ENCODE measurements around the gene DNAJB8. TPM values are rescaled to one million over a fixed set of nuclear protein-coding genes. Genes with fewer than 3 reads are reported as not detected.

Gene DNAJB8
- total RNA-seq, 4 donors from 2014 or later, result not detected

DNA sequence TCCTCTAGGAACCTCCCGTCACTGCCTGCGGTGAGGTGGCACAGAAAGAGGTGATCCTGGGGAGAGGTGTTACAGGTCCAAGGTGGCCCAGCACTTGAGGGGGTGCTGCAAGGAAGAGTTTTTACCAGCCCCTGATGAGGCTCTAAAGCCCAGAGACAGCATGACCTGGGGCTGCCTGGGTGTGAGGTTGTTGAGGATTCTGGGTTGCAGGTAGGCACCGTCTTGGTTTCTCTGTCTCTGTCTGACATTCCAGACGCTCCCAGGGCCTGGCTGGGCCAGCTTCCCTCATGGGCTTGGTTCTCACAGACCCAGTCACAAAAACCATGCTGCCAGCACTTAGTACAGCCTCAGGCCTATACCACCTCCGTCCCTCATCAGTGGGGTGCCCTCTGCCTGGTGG is 31.1 kb downstream of the DNAJB8 start:
- DNase-seq (ENCODE audit: low spot score in 2 of 2), result no peak
- 77 to 90% methylated on average over 3 to 5 of the region's 5 CpGs for WGBS, 2 donors
- H3K27me3 ChIP-seq, result peaks cover 0 to 54% of the 10 kb centered on the region in 2 donors
- TF ChIP-seq, protein P1, sequence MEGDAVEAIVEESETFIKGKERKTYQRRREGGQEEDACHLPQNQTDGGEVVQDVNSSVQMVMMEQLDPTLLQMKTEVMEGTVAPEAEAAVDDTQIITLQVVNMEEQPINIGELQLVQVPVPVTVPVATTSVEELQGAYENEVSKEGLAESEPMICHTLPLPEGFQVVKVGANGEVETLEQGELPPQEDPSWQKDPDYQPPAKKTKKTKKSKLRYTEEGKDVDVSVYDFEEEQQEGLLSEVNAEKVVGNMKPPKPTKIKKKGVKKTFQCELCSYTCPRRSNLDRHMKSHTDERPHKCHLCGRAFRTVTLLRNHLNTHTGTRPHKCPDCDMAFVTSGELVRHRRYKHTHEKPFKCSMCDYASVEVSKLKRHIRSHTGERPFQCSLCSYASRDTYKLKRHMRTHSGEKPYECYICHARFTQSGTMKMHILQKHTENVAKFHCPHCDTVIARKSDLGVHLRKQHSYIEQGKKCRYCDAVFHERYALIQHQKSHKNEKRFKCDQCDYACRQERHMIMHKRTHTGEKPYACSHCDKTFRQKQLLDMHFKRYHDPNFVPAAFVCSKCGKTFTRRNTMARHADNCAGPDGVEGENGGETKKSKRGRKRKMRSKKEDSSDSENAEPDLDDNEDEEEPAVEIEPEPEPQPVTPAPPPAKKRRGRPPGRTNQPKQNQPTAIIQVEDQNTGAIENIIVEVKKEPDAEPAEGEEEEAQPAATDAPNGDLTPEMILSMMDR (IDR thresholded peaks at IDR 0.05), result no peak
- TF ChIP-seq EP300 (IDR thresholded peaks at IDR 0.05) (no peak), POLR2A (IDR thresholded peaks at IDR 0.05) (no peak)
- H3K27ac ChIP-seq, result no peak overlapping the region
- no peaks in the 10 kb centered on the region for H3K36me3 ChIP-seq
- no peaks in the 10 kb centered on the region for H3K9me3 ChIP-seq
- H3K4me3 ChIP-seq, result no peak overlapping the region
- peaks cover 0 to 17% (median 6%) of the 10 kb centered on the region in 4 donors for H3K4me1 ChIP-seq

DNA sequence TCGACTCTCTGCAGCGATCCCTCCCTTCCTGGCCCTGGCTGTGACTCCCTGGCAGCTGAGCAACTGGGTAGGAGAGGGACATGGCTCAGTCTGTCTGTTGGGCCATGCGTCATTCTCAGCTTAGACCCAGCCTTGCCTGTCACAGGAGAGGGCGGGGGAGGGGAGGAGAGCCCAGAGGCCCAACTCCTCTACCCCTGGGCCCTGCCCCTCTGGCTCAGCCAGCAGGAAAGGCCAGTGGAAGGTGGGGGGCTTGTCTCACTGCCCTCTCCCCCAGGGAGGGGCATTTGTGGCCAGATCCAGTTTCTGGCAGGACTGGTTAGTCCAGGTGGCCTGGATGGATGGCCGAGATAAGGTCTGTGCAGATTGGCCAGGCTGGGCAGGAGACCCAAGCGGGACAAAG is 31.6 kb downstream of the DNAJB8 start:
- H3K4me1 ChIP-seq, result peaks cover 0 to 17% (median 6%) of the 10 kb centered on the region in 4 donors
- WGBS, 2 donors, result 73 to 83% methylated on average over 4 to 5 of the region's 6 CpGs
- no peak for TF ChIP-seq POLR2A (IDR thresholded peaks at IDR 0.05)
- TF ChIP-seq EP300 (IDR thresholded peaks at IDR 0.05), result no peak
- TF ChIP-seq, protein P1 (IDR thresholded peaks at IDR 0.05), result no peak
- DNase-seq (ENCODE audit: low spot score in 2 of 2), result no peak
- H3K9me3 ChIP-seq, result no peaks in the 10 kb centered on the region
- no peak overlapping the region for H3K4me3 ChIP-seq
- H3K27ac ChIP-seq, result no peak overlapping the region
- H3K36me3 ChIP-seq, result no peaks in the 10 kb centered on the region
- peaks cover 0 to 58% of the 10 kb centered on the region in 2 donors for H3K27me3 ChIP-seq

GRCh38 chr3:128434524-128434923 is 32.2 kb downstream of the DNAJB8 start:
- Histone ChIP-seq H3K4me3 (no peak overlapping the region), H3K27me3 (peaks cover 0 to 58% of the 10 kb centered on the region in 2 donors), H3K4me1 (peaks cover 0 to 17% (median 6%) of the 10 kb centered on the region in 4 donors), H3K27ac (no peak overlapping the region), H3K36me3 (no peaks in the 10 kb centered on the region), H3K9me3 (no peaks in the 10 kb centered on the region)
- no peak for DNase-seq (ENCODE audit: low spot score in 2 of 2)
- TF ChIP-seq, protein P1 (IDR thresholded peaks at IDR 0.05), result no peak
- TF ChIP-seq EP300 (IDR thresholded peaks at IDR 0.05) (no peak), POLR2A (IDR thresholded peaks at IDR 0.05) (no peak)
- 85 to 87% methylated on average over 2 of the region's 2 CpGs for WGBS, 2 donors

DNA sequence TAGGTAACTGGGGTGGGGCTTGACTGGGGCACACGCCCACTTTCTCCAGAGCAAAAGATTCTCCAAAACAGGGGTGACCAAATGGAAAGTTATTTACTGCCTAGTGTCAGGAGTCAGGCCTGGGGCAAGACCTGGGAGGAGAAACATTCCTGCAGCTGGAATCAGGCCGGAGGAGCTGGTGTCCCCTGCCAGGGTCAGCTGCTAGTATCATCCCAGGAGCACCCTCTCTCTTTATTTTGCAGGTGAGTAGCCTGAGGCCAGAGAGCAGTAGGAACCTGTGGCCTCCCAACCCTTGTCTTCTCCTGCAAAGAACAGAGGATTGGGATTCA is 32.9 kb downstream of the DNAJB8 start:
- DNase-seq (ENCODE audit: low spot score in 2 of 2), result no peak
- H3K27me3 ChIP-seq, result peaks cover 0 to 60% of the 10 kb centered on the region in 2 donors
- WGBS, 2 donors, result 48 to 52% methylated on average over 2 of the region's 2 CpGs

DNA sequence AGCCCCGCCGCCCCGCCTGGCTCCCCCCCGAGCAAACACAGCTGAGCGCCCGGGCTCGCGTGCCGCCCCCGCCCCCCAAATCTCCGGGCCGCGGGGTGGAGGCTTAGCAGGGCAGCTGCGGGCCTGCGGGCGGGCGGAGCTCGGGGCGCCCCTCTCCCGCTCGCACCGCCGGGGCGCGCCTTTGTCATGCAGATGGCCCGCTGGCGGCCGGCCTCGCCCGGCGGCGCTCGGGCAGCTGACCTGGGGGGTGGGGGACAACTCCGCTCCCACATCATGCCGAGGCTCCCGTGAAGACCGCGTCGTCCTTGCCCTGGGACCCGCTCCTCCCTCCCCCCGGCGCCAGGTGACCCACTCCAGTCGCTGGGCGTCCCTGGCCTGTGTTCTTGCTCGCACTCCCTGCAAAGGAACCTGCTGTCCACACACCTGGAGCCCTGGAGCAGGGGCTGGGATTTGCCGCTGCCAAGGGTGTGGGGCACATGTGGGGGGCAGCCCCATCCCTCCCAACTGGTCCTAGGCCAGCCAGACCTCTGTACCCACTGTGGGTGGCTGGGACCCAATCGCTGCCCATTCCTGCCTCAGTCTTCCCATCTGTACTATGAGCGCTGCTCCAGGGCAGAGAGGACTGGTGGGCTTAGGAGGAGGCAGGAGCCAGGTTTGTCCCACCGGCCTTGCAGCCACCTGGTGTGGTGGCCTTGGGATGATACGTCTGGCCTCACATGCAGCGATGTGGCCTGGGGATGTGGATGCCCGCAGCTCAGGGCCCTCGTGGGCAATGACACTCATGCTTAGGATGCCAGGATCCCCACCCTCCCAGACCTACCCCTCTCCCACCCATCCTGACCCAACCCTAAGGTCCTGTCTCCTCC is 33.5 kb downstream of the DNAJB8 start:
- H3K36me3 ChIP-seq, result no peaks in the 10 kb centered on the region
- no peak for DNase-seq (ENCODE audit: low spot score in 2 of 2)
- no peaks in the 10 kb centered on the region for H3K9me3 ChIP-seq
- TF ChIP-seq, protein P1 (IDR thresholded peaks at IDR 0.05), result no peak
- TF ChIP-seq EP300 (IDR thresholded peaks at IDR 0.05) (no peak), POLR2A (IDR thresholded peaks at IDR 0.05) (no peak)
- H3K27ac ChIP-seq, result no peak overlapping the region
- peak overlapping the region in 2 of 4 donors; percentile 23 to 40 for H3K4me3 ChIP-seq
- peaks cover 0 to 65% of the 10 kb centered on the region in 2 donors for H3K27me3 ChIP-seq
- H3K4me1 ChIP-seq, result peaks cover 0 to 17% (median 6%) of the 10 kb centered on the region in 4 donors
- WGBS, 2 donors, result 20 to 24% methylated on average over 21 of the region's 53 CpGs

More for the DNA sequence above, 32.9 kb downstream of the DNAJB8 start:
- no peak overlapping the region for H3K27ac ChIP-seq
- H3K4me3 ChIP-seq, result no peak overlapping the region
- H3K36me3 ChIP-seq, result no peaks in the 10 kb centered on the region
- H3K9me3 ChIP-seq, result no peaks in the 10 kb centered on the region
- H3K4me1 ChIP-seq, result peaks cover 0 to 17% (median 6%) of the 10 kb centered on the region in 4 donors
- TF ChIP-seq POLR2A (IDR thresholded peaks at IDR 0.05) (no peak), EP300 (IDR thresholded peaks at IDR 0.05) (no peak)
- TF ChIP-seq, protein P1 (IDR thresholded peaks at IDR 0.05), result no peak
